GM18520 (cell line): ENCODE measurements around the gene IMMP2L.

ENCODE experiments used
- ATAC-seq: cut with Tn5 transposase; IDR thresholded peaks from one replicate; pipeline ENCODE4 v1.9.1; 2021; ENCODE audit not compliant: unreplicated experiment

The IMMP2L gene

GRCh38 chr7:111560773-111561653 lies 1.3 kb downstream of the IMMP2L start:
- ATAC-seq, result no peak

DNA sequence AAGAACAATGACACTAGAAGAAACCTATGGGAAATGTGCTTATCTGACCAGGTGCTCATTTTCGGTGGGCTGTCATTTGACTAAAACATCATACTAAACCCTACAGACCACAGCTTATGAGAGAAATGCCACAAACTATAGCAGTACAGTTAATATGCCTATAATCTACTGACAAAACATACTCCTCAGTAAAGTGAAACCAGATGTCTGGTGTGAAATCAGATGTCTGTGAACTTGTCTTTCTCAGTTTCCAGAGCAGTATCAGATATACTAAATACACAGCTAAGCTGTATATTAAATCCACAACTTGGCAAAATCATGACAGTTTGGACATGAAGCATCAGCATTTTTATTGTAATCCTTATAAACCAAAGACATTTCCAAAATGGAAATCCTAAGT lies 3.3 kb downstream of the IMMP2L start:
- peak; percentile 55 for ATAC-seq

- no peak for ATAC-seq
Measured at GRCh38 chr7:111556977-111557376, 5.3 kb downstream of the IMMP2L start.

DNA sequence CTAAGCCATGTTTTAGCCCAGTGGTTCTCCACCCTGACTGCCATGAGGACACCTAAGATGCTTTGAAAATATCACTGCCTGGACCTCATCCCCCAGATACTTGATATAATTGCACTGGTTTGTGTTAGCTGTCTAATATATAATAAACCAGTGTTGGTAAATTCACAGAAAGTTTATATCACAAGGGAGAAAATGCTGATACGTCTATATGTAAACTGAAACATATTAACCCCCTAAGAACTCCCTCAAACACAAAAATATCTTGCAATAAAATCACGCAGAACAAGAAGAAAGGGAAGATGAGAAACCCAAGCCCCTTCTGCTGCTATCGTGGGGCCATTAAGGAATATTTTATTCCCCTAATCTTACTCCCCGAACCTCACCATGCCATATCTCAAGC lies 8.2 kb downstream of the IMMP2L start:
- no peak for ATAC-seq

- no peak for ATAC-seq
Measured at GRCh38 chr7:111541067-111541466, 21.2 kb downstream of the IMMP2L start.

- no peak for ATAC-seq
Measured at GRCh38 chr7:111540199-111540815, 22.0 kb downstream of the IMMP2L start.

DNA sequence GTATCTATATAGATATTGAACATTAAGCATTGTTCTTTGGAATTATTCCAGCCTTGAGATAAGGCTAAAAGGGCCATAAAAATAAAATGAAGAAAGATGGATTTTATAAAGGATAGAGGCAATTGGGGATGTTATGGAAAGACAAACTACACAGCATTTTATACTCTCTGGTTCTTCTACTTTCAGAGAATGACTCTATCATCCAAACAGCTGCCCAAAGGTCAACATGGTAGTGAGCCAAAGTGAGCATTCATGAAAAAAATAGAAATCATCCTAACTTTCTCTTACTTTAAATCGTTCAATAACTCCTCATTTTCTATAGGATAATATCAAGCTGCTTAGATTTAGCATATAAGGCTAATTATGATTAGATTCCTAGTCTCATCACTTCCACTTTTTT lies 25.2 kb downstream of the IMMP2L start:
- no peak for ATAC-seq

- ATAC-seq, result no peak
Measured at GRCh38 chr7:111535142-111535870, 27.0 kb downstream of the IMMP2L start.

DNA sequence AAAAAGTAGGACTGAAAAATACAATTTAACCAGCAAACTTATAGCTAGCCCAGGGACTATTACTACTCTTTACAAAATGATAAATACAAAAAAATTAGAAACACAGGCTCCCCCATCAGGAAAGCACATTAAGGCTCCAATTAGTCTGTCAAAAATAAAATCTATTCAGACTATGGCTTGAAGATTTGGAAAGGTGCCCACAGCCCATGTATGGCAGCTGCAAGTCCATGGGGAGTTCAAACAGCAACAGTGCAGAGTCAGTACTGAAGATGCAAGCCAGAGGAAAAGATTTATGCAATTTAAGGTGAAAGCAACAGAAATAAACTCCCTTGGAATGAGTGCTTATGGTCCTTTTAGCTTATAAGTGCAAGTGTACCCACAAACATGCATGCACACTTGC lies 29.7 kb downstream of the IMMP2L start:
- no peak for ATAC-seq

- ATAC-seq, result no peak
Measured at GRCh38 chr7:111531993-111532392, 30.3 kb downstream of the IMMP2L start.

DNA sequence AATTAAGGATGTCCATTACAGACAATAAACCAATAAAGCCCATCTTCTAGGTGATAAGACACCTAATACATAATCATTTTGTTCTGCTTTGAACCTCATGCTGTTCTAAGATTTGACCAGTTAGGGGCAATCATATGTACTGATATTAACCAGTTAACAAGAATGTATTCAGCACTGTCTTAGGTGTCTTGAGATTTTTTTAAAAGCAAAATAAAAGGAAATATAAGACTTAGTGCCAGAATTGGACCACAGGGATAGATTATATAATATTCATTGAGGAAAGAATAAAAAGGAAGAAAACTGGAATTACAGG lies 32.0 kb downstream of the IMMP2L start:
- no peak for ATAC-seq

GRCh38 chr7:111529507-111530355 lies 32.6 kb downstream of the IMMP2L start:
- ATAC-seq, result no peak

GRCh38 chr7:111528331-111528730 lies 34.0 kb downstream of the IMMP2L start:
- ATAC-seq, result peak; percentile 56

DNA sequence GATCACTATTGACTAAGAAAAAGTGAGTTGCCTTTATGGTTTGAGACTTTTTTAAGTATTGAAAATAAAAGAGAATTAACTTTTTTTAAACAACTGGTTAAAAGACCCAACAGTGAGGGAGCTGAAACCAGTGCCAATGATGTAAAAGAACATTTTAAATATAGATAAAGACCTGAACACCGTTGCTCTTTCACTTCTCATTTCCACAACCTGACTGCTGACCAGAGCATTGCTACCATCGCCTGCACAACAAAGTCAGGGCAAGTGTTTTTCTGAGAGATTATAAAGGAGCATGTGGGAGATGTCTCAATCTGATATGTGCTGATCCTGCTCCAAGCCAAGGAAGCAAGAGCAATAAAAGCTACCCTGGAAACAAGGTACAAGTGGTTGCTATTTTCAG lies 34.7 kb downstream of the IMMP2L start:
- peak; percentile 73 for ATAC-seq

DNA sequence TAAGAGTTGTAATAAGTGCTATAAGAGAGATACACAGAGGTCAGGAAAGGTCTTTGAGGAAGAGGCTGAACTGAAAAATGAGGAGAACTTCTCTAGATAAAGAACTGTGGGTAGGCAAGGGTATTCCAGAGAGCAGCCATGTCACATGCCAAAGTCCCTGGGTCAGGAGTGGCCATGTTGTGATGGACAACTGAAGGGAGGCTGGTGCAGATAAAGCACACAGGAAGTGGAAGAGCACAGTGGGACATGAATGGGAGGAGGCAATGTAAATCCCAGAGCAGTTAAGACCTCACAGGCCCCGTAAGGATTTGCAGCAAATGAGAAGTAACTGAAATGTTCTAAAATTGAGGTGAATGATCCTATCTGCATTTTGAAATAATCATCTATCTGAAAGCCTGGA lies 37.2 kb downstream of the IMMP2L start:
- no peak for ATAC-seq

GRCh38 chr7:111521660-111522059 lies 40.6 kb downstream of the IMMP2L start:
- ATAC-seq, result no peak

GRCh38 chr7:111518264-111518663 lies 44.0 kb downstream of the IMMP2L start:
- ATAC-seq, result no peak

- ATAC-seq, result no peak
Measured at GRCh38 chr7:111517549-111517951, 44.7 kb downstream of the IMMP2L start.

DNA sequence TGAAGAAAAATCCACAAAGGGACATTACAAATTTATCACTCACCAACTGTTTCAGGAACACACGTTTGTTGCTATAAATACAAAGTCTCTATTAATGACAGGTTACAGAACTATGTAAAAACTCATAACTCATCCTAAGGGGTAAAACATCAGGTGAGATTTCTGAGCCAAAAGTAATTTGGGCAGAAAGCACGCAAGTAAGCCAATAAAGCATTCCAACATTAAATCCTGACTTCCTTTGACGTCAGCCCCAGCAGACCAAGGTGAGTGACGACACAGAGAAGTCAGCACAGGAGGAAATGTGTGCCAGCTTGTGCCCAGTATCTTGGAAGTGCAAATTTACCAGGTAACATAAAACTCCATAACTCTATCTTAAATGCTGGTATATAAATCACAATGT lies 45.7 kb downstream of the IMMP2L start:
- ATAC-seq, result no peak

GRCh38 chr7:111513566-111513965 lies 48.7 kb downstream of the IMMP2L start:
- ATAC-seq, result no peak

- no peak for ATAC-seq
Measured at GRCh38 chr7:111511845-111512244, 50.4 kb downstream of the IMMP2L start.
